ENCODE results near the gene SERPINE1.

DNA sequence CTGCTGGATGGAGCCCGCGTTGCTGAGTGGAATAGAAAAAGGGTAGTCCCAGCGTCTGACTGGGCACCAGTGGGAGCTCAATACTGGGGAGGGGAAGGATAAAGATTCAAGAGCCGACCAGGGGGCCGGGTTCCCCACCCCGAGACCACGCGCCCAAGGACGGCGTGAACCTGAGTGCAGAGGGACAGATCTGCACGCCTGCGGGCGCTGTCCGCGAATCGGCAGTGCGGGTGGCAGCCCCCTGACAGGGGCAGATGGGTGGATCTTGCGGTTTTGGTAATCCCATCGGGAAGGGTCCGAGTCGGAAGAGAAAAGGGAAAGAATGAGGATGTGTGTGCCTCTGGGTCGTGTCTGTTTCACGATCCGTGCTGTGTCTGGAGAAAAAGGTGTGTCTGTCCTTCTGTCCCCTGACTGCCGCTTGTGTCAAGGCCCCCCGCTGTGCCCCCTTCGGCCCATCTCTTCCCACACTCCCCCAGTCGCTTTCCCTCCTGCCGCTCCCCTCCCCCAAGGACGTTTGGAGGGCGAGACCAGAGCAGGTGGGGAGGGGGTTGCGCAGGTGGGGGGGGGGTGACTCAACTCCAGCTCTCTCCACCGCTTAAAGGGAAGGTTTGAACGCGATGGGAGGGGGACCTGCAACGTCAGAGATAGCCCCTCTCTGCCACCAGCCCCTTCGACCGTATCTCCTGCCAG, 39.2 kb downstream of the SERPINE1 start:
- TF ChIP-seq, protein P1, sequence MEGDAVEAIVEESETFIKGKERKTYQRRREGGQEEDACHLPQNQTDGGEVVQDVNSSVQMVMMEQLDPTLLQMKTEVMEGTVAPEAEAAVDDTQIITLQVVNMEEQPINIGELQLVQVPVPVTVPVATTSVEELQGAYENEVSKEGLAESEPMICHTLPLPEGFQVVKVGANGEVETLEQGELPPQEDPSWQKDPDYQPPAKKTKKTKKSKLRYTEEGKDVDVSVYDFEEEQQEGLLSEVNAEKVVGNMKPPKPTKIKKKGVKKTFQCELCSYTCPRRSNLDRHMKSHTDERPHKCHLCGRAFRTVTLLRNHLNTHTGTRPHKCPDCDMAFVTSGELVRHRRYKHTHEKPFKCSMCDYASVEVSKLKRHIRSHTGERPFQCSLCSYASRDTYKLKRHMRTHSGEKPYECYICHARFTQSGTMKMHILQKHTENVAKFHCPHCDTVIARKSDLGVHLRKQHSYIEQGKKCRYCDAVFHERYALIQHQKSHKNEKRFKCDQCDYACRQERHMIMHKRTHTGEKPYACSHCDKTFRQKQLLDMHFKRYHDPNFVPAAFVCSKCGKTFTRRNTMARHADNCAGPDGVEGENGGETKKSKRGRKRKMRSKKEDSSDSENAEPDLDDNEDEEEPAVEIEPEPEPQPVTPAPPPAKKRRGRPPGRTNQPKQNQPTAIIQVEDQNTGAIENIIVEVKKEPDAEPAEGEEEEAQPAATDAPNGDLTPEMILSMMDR (IDR thresholded peaks at IDR 0.05): no peak
- no peak for TF ChIP-seq POLR2A (IDR thresholded peaks at IDR 0.05)

Data from thyroid gland (tissue), 4 donors.